ENCODE data around the gene STOML1.

DNA sequence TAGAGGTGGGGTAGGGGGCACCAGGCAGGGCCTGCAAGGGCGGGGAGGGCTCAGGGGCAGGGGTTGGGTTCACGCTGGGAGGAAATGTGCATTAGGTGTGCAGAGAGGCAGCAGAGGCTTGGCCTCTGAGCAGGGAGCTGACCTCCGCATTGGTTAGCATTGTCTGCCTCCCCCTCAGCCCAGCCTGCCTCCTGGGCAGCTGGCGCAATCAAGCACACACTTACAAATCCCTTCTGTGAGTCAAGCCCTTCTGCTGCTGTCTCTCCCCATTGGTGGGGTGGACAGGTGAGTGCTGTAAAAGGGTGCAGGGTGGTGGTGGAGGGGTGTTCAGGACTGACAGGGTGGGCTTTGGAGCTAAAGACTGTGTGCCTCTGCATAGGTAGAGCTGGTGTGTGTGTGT, 56.5 kb downstream of the STOML1 start:
- TF ChIP-seq EZH2 (IDR thresholded peaks at IDR 0.05) (no peak), POLR2AphosphoS5 (IDR thresholded peaks at IDR 0.05; ENCODE audit: borderline replicate concordance, low read depth, low read length) (no peak), FOXP2 (optimal IDR thresholded peaks at IDR 0.05; ENCODE audit: control extremely low read depth, extremely low read length, insufficient read depth) (no peak)

Measured in SK-N-MC (cell line).